Nephron (organoid): ENCODE measurements around the gene SUGP2.

ENCODE experiments used
- H3K27ac Mint-ChIP-seq, 3 experiments: 2 replicates each; pipeline ENCODE4 v1.8.0; 2020; ENCODE audit warnings: mixed read lengths in 3 of 3, mild to moderate bottlenecking in 2 of 3, moderate library complexity in 1 of 3
- H3K27me3 Mint-ChIP-seq: 2 replicates; pipeline ENCODE4 v1.8.0; 2021; ENCODE audit warnings: low read depth, mild to moderate bottlenecking, moderate library complexity, mixed read lengths
- H3K36me3 Mint-ChIP-seq: 2 replicates; pipeline ENCODE4 v1.8.0; 2020; ENCODE audit warnings: low read depth, mixed read lengths
- H3K4me1 Mint-ChIP-seq: 2 replicates; pipeline ENCODE4 v1.8.0; 2020; ENCODE audit warnings: mixed read lengths
- H3K4me3 Mint-ChIP-seq, 3 experiments: 2 replicates each; pipeline ENCODE4 v1.8.0; 2020; ENCODE audit warnings: mild to moderate bottlenecking in 3 of 3, mixed read lengths in 3 of 3, moderate library complexity in 2 of 3
- H3K9me3 Mint-ChIP-seq: 2 replicates; pipeline ENCODE4 v1.8.0; 2020; ENCODE audit warnings: mixed read lengths
- TF ChIP-seq, protein P1 (sequence below), 3 experiments: fragments of 200-600 bp; sonication (generic); IDR thresholded peaks; one replicate each; pipeline ENCODE4 v1.5.0; 2021; ENCODE audit warnings: antibody characterized with exemption in 3 of 3; ENCODE audit not compliant: unreplicated experiment in 3 of 3

Gene SUGP2

DNA sequence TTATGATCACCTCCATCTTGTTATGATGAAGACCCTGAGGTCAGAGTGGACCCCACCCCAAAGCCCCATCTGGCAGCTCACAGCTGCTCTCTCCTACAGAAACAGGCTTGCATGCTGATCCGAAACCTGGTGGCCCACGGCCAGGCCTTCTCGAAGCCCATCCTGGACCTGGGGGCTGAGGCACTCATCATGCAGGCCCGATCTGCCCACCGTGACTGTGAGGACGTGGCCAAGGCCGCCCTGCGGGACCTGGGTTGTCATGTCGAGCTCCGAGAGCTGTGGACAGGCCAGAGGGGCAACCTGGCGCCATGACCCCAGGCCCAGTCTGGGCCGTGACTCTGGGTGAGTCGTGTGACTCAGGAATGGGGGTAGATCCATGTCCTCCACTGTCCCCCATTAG, 24.0 kb upstream of the SUGP2 start:
- H3K9me3 Mint-ChIP-seq, result no peaks in the 10 kb centered on the region
- TF ChIP-seq, protein P1, sequence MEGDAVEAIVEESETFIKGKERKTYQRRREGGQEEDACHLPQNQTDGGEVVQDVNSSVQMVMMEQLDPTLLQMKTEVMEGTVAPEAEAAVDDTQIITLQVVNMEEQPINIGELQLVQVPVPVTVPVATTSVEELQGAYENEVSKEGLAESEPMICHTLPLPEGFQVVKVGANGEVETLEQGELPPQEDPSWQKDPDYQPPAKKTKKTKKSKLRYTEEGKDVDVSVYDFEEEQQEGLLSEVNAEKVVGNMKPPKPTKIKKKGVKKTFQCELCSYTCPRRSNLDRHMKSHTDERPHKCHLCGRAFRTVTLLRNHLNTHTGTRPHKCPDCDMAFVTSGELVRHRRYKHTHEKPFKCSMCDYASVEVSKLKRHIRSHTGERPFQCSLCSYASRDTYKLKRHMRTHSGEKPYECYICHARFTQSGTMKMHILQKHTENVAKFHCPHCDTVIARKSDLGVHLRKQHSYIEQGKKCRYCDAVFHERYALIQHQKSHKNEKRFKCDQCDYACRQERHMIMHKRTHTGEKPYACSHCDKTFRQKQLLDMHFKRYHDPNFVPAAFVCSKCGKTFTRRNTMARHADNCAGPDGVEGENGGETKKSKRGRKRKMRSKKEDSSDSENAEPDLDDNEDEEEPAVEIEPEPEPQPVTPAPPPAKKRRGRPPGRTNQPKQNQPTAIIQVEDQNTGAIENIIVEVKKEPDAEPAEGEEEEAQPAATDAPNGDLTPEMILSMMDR (IDR thresholded peaks at IDR 0.05; ENCODE audit: unreplicated experiment in 3 of 3), result no peak
- H3K27ac Mint-ChIP-seq, result no peak overlapping the region
- H3K27me3 Mint-ChIP-seq, result no peaks in the 10 kb centered on the region
- H3K4me3 Mint-ChIP-seq, result no peak overlapping the region
- H3K36me3 Mint-ChIP-seq, result peaks cover 13% of the 10 kb centered on the region
- H3K4me1 Mint-ChIP-seq, result peaks cover 1% of the 10 kb centered on the region

DNA sequence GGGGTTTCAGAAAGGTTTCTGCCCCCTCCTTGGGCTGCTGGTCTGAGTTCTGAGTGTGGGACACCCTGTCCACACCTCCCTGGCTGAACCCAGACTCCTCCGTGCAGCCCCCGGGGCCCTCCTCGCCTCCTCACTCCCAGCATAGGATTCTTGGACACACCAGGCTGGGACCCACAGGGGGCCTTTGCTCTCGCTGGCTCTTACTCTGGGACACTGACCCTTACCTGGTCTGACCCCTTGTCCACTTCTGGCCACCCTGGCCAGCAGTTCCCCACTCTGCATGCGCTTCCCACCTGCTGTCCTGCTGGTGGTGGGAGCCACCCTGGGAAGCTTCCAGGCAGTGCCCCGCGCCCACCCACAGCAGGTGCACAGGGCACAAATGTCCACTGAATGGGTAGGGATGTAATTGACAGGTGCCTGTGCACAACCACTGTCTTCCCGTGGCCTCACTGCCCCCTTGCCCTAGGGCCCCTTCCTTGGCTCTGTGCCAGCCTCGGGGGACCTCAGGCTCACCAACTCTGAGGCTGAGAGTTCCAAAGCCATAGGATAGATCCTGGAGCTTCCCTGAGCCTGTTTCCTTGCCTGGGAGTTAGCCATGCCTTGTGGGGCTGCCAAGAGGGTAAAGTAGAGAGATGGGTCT, 23.4 kb upstream of the SUGP2 start:
- Mint-ChIP-seq H3K36me3 (peaks cover 13% of the 10 kb centered on the region), H3K4me3 (no peak overlapping the region), H3K4me1 (no peaks in the 10 kb centered on the region)

DNA sequence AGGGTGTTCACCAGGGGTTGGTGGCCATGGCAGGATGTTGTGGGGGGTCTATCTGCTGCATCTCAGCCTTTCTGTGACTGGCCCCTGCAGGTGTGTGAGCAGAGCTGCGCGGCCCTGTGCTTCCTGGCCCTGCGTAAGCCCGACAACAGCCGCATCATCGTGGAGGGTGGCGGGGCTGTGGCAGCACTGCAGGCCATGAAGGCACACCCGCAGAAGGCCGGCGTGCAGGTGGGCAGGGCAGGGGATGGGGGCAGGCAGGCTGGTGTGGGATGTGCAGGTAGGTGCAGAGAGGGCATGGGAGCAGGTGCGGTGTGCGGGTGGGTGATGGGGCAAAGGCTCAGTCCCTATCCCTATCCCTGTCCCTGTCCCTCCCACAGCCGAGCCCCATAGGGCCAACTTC, 22.4 kb upstream of the SUGP2 start:
- TF ChIP-seq, protein P1 (IDR thresholded peaks at IDR 0.05; ENCODE audit: unreplicated experiment in 3 of 3), result no peak
- no peaks in the 10 kb centered on the region for H3K9me3 Mint-ChIP-seq
- H3K4me1 Mint-ChIP-seq, result no peaks in the 10 kb centered on the region
- no peak overlapping the region for H3K4me3 Mint-ChIP-seq
- peaks cover 16% of the 10 kb centered on the region for H3K36me3 Mint-ChIP-seq
- H3K27ac Mint-ChIP-seq, result no peak overlapping the region
- H3K27me3 Mint-ChIP-seq, result no peaks in the 10 kb centered on the region

More for the DNA sequence above, 23.4 kb upstream of the SUGP2 start:
- no peak overlapping the region for H3K27ac Mint-ChIP-seq
- TF ChIP-seq, protein P1 (IDR thresholded peaks at IDR 0.05; ENCODE audit: unreplicated experiment in 3 of 3), result no peak
- no peaks in the 10 kb centered on the region for H3K27me3 Mint-ChIP-seq
- H3K9me3 Mint-ChIP-seq, result no peaks in the 10 kb centered on the region

DNA sequence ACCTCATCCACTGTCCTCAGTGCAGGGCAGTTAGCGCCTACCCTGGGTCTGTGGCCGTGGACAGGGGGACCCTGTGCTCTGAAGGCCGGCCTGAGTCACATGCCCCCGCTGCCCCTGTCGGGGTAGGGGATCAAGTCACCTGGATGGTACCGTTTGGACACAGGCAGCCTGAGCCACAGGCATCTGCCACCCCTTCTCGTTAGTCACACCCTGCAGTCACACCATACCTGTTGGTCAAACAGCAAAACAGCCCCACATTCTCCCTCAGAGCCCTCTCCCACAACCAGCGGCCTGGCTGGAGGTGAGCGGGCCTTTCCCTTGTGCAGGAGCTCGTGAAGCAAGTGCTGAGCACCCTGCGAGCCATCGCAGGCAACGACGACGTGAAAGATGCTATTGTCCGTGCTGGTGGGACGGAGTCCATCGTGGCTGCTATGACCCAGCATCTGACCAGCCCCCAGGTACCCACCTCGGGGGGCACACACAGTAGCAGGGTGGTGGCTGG, 21.7 kb upstream of the SUGP2 start:
- Mint-ChIP-seq H3K4me3 (no peak overlapping the region), H3K27me3 (no peaks in the 10 kb centered on the region)

DNA sequence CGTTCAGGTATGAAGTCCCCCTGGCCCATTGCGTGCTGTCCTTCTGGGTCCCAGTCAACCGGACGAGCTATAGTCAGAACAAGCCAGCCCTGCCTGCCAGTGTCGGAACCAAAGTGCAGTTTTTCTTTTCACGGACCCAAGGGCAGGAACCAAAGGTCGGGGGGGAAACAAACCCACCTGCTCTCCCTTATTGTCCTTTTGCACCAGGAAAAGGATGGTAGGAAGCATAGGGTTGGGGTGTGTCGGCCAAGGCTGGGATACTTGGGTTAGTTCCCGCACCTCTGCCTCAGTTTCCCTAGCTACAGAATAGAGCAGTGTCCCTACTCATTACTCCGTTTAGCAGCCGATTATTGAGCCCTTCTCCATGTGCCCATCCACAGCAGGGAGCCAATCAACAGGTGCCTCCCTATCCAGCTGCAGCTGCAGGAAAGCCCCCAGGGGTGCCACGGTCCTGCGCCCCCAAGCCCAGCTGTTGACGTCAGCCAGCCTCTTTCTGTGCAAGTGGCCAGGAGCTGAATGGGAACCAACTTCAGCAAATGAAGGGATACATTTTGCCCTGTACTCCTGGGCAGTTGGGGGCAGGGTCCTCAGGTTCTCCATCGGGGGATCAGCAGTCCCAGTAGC, 21.1 kb upstream of the SUGP2 start:
- peaks cover 18% of the 10 kb centered on the region for H3K36me3 Mint-ChIP-seq
- no peaks in the 10 kb centered on the region for H3K4me1 Mint-ChIP-seq
- no peak overlapping the region for H3K4me3 Mint-ChIP-seq
- TF ChIP-seq, protein P1 (IDR thresholded peaks at IDR 0.05; ENCODE audit: unreplicated experiment in 3 of 3), result no peak
- no peaks in the 10 kb centered on the region for H3K9me3 Mint-ChIP-seq
- H3K27ac Mint-ChIP-seq, result no peak overlapping the region
- no peaks in the 10 kb centered on the region for H3K27me3 Mint-ChIP-seq

More for the DNA sequence above, 21.7 kb upstream of the SUGP2 start:
- Mint-ChIP-seq H3K36me3 (peaks cover 21% of the 10 kb centered on the region), H3K27ac (no peak overlapping the region), H3K4me1 (no peaks in the 10 kb centered on the region), H3K9me3 (no peaks in the 10 kb centered on the region)
- TF ChIP-seq, protein P1 (IDR thresholded peaks at IDR 0.05; ENCODE audit: unreplicated experiment in 3 of 3), result no peak
